ENCODE measurements around the gene ASPG. TPM values are rescaled to one million over a fixed set of nuclear protein-coding genes. Genes with fewer than 3 reads are reported as not detected.

The ASPG gene
- total RNA-seq, 1 donor from 2014 or later = not detected

DNA sequence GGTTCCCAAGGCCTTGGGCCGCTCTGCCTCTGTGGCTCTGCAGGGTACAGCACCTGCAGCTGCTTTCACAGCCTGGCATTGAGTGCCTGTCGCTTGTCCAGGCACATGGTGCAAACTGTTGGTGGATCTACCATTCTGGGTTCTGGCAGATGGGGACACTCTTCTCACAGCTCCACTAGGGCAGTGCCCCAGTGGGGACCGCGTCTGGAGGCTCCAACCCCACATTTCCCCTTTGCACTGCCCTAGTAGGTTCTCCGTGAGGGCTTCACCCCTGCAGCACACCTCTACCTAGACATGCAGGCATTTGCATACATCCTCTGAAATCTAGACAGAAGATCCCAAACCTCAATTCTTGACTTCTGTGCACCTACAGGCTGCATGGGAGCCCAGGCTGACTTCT, 19.2 kb upstream of the ASPG start:
- Histone ChIP-seq H3K27me3 (no peaks in the 10 kb centered on the region), H3K4me1 (no peaks in the 10 kb centered on the region), H3K4me3 (no peak overlapping the region), H3K27ac (no peak overlapping the region), H3K36me3 (no peaks in the 10 kb centered on the region), H3K9me3 (peaks cover 0 to 13% of the 10 kb centered on the region in 2 donors)
- no peak for DNase-seq (ENCODE audit: low spot score in 2 of 2)
- TF ChIP-seq, protein P1, sequence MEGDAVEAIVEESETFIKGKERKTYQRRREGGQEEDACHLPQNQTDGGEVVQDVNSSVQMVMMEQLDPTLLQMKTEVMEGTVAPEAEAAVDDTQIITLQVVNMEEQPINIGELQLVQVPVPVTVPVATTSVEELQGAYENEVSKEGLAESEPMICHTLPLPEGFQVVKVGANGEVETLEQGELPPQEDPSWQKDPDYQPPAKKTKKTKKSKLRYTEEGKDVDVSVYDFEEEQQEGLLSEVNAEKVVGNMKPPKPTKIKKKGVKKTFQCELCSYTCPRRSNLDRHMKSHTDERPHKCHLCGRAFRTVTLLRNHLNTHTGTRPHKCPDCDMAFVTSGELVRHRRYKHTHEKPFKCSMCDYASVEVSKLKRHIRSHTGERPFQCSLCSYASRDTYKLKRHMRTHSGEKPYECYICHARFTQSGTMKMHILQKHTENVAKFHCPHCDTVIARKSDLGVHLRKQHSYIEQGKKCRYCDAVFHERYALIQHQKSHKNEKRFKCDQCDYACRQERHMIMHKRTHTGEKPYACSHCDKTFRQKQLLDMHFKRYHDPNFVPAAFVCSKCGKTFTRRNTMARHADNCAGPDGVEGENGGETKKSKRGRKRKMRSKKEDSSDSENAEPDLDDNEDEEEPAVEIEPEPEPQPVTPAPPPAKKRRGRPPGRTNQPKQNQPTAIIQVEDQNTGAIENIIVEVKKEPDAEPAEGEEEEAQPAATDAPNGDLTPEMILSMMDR (IDR thresholded peaks at IDR 0.05) = no peak
- intact Hi-C loops (cut with DNase I) = no loop called here

DNA sequence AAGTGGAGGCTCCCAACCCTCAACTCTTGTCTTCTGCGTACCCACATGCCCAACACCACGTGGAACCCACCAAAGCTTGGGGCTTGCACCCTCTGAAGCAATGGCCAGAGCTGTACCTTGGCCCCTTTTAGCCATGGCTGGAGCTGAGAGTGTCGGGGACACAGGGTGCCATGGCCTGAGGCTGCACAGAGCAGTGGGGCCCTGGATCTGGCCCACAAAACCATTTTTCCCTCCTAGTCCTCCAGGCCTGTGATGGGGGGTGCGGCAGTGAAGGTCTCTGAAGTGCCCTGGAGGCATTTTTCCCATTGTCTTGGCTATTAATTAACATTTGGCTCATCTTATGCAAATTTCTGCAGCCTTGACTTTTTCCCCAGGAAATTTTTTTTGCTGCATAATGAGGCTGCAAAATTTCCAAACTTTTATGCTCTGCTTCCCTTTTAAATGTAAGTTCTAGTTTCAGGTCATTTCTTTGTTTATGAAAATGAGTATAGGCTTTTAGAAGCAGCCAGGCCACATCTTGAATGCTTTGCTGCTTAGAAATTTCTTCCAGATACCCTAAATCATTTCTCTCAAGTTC, 18.7 kb upstream of the ASPG start:
- DNase-seq (ENCODE audit: low spot score in 2 of 2) = no peak
- Histone ChIP-seq H3K36me3 (no peaks in the 10 kb centered on the region), H3K27ac (no peak overlapping the region), H3K4me3 (no peak overlapping the region), H3K4me1 (no peaks in the 10 kb centered on the region), H3K27me3 (no peaks in the 10 kb centered on the region), H3K9me3 (peaks cover 0 to 13% of the 10 kb centered on the region in 2 donors)
- TF ChIP-seq, protein P1 (IDR thresholded peaks at IDR 0.05) = no peak
- intact Hi-C loops (cut with DNase I) = no loop called here

DNA sequence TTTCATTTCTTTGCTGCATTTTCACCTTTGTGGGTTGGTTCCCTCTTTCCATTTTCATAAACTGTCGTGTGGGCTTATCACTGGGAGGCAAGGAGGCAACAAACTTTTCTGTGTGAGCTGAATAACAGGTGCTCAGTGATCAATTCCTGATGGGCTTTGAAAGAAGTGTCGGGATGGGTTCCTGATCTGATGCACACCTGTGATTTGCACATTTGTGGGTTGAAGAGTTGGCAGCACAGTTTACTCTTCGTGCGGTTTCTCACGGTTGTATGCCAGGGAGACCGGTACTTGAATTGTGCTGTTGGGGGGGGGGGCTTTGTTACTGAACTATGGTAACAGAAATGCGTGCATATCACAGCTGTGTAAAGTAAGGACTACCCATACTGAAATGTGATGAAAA, 16.0 kb upstream of the ASPG start:
- Histone ChIP-seq H3K27ac (no peak overlapping the region), H3K36me3 (no peaks in the 10 kb centered on the region), H3K4me3 (no peak overlapping the region), H3K9me3 (peaks cover 0 to 13% of the 10 kb centered on the region in 2 donors), H3K27me3 (no peaks in the 10 kb centered on the region), H3K4me1 (no peaks in the 10 kb centered on the region)
- TF ChIP-seq, protein P1 (IDR thresholded peaks at IDR 0.05) = no peak
- no peak for DNase-seq (ENCODE audit: low spot score in 2 of 2)
- intact Hi-C loops (cut with DNase I) = no loop called here

DNA sequence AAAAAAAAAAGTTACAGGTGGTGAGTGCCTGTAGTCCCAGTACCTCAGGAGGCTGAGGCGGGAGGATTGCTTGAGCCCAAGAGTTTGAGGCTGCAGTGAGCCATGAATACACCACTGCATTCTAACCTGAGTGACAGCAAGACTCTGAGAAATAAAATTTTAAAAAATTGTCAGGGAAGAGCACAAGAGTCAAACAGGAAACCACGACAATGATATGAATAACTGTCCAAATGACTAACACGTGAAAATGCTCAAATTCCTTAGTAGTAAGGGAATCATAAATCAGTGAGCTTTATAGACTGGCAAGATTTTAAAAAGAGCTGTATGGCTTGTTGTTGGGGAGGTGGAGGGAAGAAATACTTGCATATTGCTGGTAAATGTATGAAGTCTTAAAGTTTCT, 12.9 kb upstream of the ASPG start:
- no peaks in the 10 kb centered on the region for H3K27me3 ChIP-seq
- TF ChIP-seq, protein P1 (IDR thresholded peaks at IDR 0.05) = no peak
- peaks cover 0 to 2% of the 10 kb centered on the region in 2 donors for H3K9me3 ChIP-seq

DNA sequence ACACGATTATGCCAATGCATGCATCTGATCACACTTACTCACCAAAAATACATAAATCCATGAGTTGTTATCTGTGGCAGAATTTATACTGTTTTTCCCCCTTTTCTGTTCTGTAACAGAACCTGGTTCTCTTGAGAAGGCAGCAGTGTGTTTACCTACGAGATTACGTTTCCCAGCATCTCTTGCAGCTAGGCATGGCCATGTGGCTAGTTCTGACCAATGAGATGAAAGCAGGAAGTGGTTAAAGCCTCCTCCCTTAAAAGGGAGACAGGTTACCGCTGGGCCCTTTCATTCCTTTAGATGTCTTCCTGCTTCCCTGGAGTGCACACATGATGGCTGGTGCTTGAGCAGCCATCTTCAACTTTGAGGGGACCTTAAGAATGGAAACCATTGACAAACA, 11.7 kb upstream of the ASPG start:
- H3K9me3 ChIP-seq = no peaks in the 10 kb centered on the region
- intact Hi-C loops (cut with DNase I) = no loop called here

More for the DNA sequence above, 12.9 kb upstream of the ASPG start:
- intact Hi-C loops (cut with DNase I) = no loop called here
- no peak overlapping the region for H3K4me3 ChIP-seq
- H3K36me3 ChIP-seq = no peaks in the 10 kb centered on the region
- DNase-seq (ENCODE audit: low spot score in 2 of 2) = no peak
- no peak overlapping the region for H3K27ac ChIP-seq
- no peaks in the 10 kb centered on the region for H3K4me1 ChIP-seq

More for the DNA sequence above, 11.7 kb upstream of the ASPG start:
- Histone ChIP-seq H3K4me3 (no peak overlapping the region), H3K4me1 (no peaks in the 10 kb centered on the region), H3K36me3 (no peaks in the 10 kb centered on the region), H3K27me3 (no peaks in the 10 kb centered on the region), H3K27ac (no peak overlapping the region)
- no peak for DNase-seq (ENCODE audit: low spot score in 2 of 2)
- TF ChIP-seq, protein P1 (IDR thresholded peaks at IDR 0.05) = no peak

Measured in ascending aorta (tissue), 2 donors.